Left renal pelvis (tissue), 4 donors: ENCODE measurements around the gene YIF1B. TPM values are rescaled to one million over a fixed set of nuclear protein-coding genes. Genes with fewer than 3 reads are reported as not detected.

Source experiments
- polyA plus RNA-seq, 4 donors: library from polyadenylated mRNA; unstranded; fragments of 120-200 nt; gene quantifications; one replicate each; pipeline ENCODE4 v1.2.1, GENCODE V29; 2013; ENCODE audit not compliant: insufficient read length in 4 of 4

YIF1B gene
- polyA plus RNA-seq, 4 donors = 28.3 to 40.9 (median 32.1) TPM

Other genes starting within 250 kb of the YIF1B start
- gene DPF1, start 91.7 kb downstream of the YIF1B start, polyA plus RNA-seq = 1 to 10 TPM; 1.6 to 3.3 (median 1.7) TPM
- 1 to 10 TPM; 4.8 to 8.3 (median 6.4) TPM for gene PPP1R14A, start 59.6 kb downstream of the YIF1B start, polyA plus RNA-seq
- 100 to 1,000 TPM in 3 of 4 donors, 10 to 100 TPM in 1; 63.5 to 344 (median 297) TPM for gene SPINT2, start 51.4 kb downstream of the YIF1B start, polyA plus RNA-seq
- gene C19orf33, start 11.7 kb downstream of the YIF1B start, polyA plus RNA-seq = 10 to 100 TPM in 2 of 4 donors, 1 to 10 TPM in 2; 7.1 to 20.6 (median 11.5) TPM
- gene KCNK6, start 3.9 kb upstream of the YIF1B start, polyA plus RNA-seq = 1 to 10 TPM; 2.5 to 3.9 (median 3.0) TPM
- gene CATSPERG, start 19.9 kb upstream of the YIF1B start, polyA plus RNA-seq = 1 to 10 TPM; 3.7 to 8.5 (median 5.2) TPM
- 100 to 1,000 TPM; 124 to 168 (median 161) TPM for gene PSMD8, start 58.6 kb upstream of the YIF1B start, polyA plus RNA-seq
- under 1 TPM; 0.19 to 0.92 (median 0.56) TPM for gene GGN, start 72.1 kb upstream of the YIF1B start, polyA plus RNA-seq
- gene SPRED3, start 72.8 kb upstream of the YIF1B start, polyA plus RNA-seq = 1 to 10 TPM in 3 of 4 donors, under 1 TPM in 1; 0.63 to 1.8 (median 1.2) TPM
- 10 to 100 TPM; 10.4 to 23.6 (median 14.2) TPM for gene FAM98C, start 87.1 kb upstream of the YIF1B start, polyA plus RNA-seq
- 1 to 10 TPM in 2 of 4 donors, under 1 TPM in 2; 0.75 to 1.8 (median 0.99) TPM for gene RASGRP4, start 110.3 kb upstream of the YIF1B start, polyA plus RNA-seq
- gene RYR1, start 117.7 kb upstream of the YIF1B start, polyA plus RNA-seq = 10 to 100 TPM in 1 of 4 donors, 1 to 10 TPM in 3; 4.0 to 11.9 (median 4.9) TPM